AG10803 (cell line): ENCODE results near the gene DNASE2B.

Experiments
- DNase-seq: peaks from one replicate; pipeline ENCODE4 v3.0.0; 2010; ENCODE audit warnings: low read depth
- H3K4me3 ChIP-seq: 2 replicates; pipeline ENCODE4 v1.5.1; 2011; ENCODE audit warnings: mild to moderate bottlenecking, low read length, control low read depth
- TF ChIP-seq, protein P1 (sequence below): conservative IDR thresholded peaks from 2 replicates; pipeline ENCODE4 v1.5.1; 2011; ENCODE audit warnings: mild to moderate bottlenecking, low read length, control low read depth, inconsistent platforms

Gene DNASE2B

DNA sequence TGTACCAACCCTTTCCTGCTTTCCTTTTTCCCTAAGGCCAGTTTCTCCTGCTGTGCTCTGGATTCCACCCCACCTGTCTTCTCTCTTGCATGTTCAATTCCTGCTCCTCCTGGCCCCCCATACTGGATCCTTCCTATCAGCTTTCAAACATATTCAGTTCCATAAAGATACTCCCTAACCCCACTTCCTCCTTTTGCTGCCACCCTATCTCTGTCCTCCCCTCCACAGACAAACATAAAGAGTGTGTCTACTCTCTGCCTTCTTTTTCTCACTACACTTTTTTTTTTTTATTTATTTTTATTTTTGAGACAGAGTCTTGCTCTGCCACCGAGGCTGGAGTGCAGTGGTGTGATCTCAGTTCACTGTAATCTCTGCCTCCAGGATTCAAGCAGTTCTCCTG is 63.8 kb downstream of the DNASE2B start:
- no peak overlapping the region for H3K4me3 ChIP-seq
- TF ChIP-seq, protein P1, sequence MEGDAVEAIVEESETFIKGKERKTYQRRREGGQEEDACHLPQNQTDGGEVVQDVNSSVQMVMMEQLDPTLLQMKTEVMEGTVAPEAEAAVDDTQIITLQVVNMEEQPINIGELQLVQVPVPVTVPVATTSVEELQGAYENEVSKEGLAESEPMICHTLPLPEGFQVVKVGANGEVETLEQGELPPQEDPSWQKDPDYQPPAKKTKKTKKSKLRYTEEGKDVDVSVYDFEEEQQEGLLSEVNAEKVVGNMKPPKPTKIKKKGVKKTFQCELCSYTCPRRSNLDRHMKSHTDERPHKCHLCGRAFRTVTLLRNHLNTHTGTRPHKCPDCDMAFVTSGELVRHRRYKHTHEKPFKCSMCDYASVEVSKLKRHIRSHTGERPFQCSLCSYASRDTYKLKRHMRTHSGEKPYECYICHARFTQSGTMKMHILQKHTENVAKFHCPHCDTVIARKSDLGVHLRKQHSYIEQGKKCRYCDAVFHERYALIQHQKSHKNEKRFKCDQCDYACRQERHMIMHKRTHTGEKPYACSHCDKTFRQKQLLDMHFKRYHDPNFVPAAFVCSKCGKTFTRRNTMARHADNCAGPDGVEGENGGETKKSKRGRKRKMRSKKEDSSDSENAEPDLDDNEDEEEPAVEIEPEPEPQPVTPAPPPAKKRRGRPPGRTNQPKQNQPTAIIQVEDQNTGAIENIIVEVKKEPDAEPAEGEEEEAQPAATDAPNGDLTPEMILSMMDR: no peak
- DNase-seq: no peak
